Mucosa of rectum (tissue), 2 donors: Measurements from ENCODE around the gene SLC15A3.
"Not testable (repeated sequence)": the region's sequence is repeated elsewhere in the genome, so short reads cannot be mapped to it uniquely, and the experiment has no call there.

Experiments used
- H3K27ac ChIP-seq, 2 donors: one replicate each; pipeline ENCODE4 v1.7.0; 2013; ENCODE audit warnings: inconsistent platforms in 2 of 2, low read depth in 2 of 2, low read length in 2 of 2
- H3K27me3 ChIP-seq, 2 donors: one replicate each; pipeline ENCODE4 v1.7.0; 2013; ENCODE audit warnings: low read length in 2 of 2; ENCODE audit not compliant: control insufficient read depth in 2 of 2, insufficient read depth in 2 of 2
- H3K36me3 ChIP-seq, 2 donors: one replicate each; pipeline ENCODE4 v1.7.0; 2013; ENCODE audit warnings: low read length in 2 of 2; ENCODE audit not compliant: control insufficient read depth in 2 of 2, insufficient read depth in 2 of 2
- H3K4me1 ChIP-seq, 2 donors: one replicate each; pipeline ENCODE4 v1.7.0; 2013; ENCODE audit warnings: low read length in 2 of 2, mild to moderate bottlenecking in 1 of 2; ENCODE audit not compliant: control insufficient read depth in 2 of 2, insufficient read depth in 2 of 2
- H3K4me3 ChIP-seq, 2 donors: one replicate each; pipeline ENCODE4 v1.7.0; 2013; ENCODE audit warnings: low read length in 2 of 2
- H3K9ac ChIP-seq, 2 donors: one replicate each; pipeline ENCODE4 v1.7.0; 2013; ENCODE audit warnings: low read length in 2 of 2, low read depth in 1 of 2, mild to moderate bottlenecking in 1 of 2
- H3K9me3 ChIP-seq, 2 donors: one replicate each; pipeline ENCODE4 v1.7.0; 2013; ENCODE audit warnings: low read length in 2 of 2; ENCODE audit not compliant: control insufficient read depth in 2 of 2
- donor health status: healthy.
- donor health status: Normal muscosa, but diverticular disease.

Gene SLC15A3

GRCh38 chr11:60977836-60978235 is 25.9 kb upstream of the SLC15A3 start:
- H3K27ac ChIP-seq = no peak overlapping the region
- no peaks in the 10 kb centered on the region for H3K9me3 ChIP-seq
- peaks cover 4 to 6% of the 10 kb centered on the region in 2 donors for H3K4me1 ChIP-seq
- H3K9ac ChIP-seq = peak overlapping the region in 1 of 2 donors; percentile 6
- H3K4me3 ChIP-seq = no peak overlapping the region
- H3K27me3 ChIP-seq = no peaks in the 10 kb centered on the region
- H3K36me3 ChIP-seq = no peaks in the 10 kb centered on the region

GRCh38 chr11:60977224-60977623 is 25.2 kb upstream of the SLC15A3 start:
- H3K9me3 ChIP-seq = no peaks in the 10 kb centered on the region
- no peak overlapping the region for H3K27ac ChIP-seq
- H3K36me3 ChIP-seq = no peaks in the 10 kb centered on the region
- peaks cover 4 to 6% of the 10 kb centered on the region in 2 donors for H3K4me1 ChIP-seq
- H3K9ac ChIP-seq = no peak overlapping the region
- H3K4me3 ChIP-seq = no peak overlapping the region
- H3K27me3 ChIP-seq = no peaks in the 10 kb centered on the region

GRCh38 chr11:60974726-60975125 is 22.8 kb upstream of the SLC15A3 start:
- Histone ChIP-seq H3K9ac (no peak overlapping the region), H3K4me1 (peaks cover 3 to 4% of the 10 kb centered on the region in 2 donors), H3K4me3 (peak overlapping the region in 1 of 2 donors; percentile 13), H3K36me3 (no peaks in the 10 kb centered on the region), H3K9me3 (no peaks in the 10 kb centered on the region), H3K27me3 (no peaks in the 10 kb centered on the region), H3K27ac (peak overlapping the region in 1 of 2 donors; percentile 15)

DNA sequence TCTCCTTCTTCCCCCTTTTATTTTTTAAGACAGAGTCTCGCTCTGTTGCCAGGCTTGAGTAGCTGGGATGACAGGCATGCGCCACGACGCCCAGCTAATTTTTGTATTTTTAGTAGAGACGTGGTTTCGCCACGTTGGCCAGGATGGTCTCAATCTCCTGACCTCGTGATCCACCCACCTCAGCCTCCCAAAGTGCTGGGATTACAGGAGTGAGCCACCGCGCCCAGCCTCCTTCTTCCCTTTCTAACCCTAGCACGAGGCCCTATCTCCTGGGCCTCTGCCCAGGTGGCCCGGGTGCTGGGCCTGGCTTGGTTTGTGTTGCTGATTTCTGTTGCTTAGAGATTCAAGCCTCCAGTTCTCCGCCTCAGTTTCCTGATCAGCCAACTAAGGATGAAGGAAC is 22.3 kb upstream of the SLC15A3 start:
- peak overlapping the region; percentile 15 to 23 for H3K27ac ChIP-seq
- not testable (repeated sequence) for H3K9me3 ChIP-seq, H3K36me3 ChIP-seq, H3K27me3 ChIP-seq, H3K4me1 ChIP-seq
- peak overlapping the region in 1 of 2 donors; percentile 34 for H3K9ac ChIP-seq
- peak overlapping the region in 1 of 2 donors; percentile 62 for H3K4me3 ChIP-seq

DNA sequence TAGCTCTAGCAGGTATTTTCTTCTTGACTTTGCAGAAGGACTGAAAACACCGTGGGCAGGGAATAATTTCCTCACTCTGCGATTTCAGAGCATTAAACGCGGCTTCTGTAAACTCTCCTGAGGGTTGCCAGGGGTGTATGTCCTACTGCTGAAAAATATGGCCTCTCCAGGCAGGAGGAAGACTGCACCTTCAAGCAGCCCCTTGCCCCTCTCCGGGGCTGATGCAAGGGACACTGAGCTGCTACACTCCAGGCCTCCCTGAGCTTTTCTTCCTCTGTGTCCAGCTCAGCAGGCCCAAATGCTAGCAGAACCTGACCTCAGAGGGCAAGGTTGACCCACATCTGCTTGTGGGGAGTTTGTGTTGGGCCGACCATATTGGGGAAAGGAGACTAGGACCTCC is 21.7 kb upstream of the SLC15A3 start:
- H3K27ac ChIP-seq = peak overlapping the region in 1 of 2 donors; percentile 23
- H3K4me1 ChIP-seq = no peaks in the 10 kb centered on the region
- H3K4me3 ChIP-seq = peak overlapping the region in 1 of 2 donors; percentile 62
- no peaks in the 10 kb centered on the region for H3K36me3 ChIP-seq
- no peaks in the 10 kb centered on the region for H3K27me3 ChIP-seq
- H3K9me3 ChIP-seq = no peaks in the 10 kb centered on the region
- peak overlapping the region in 1 of 2 donors; percentile 34 for H3K9ac ChIP-seq

DNA sequence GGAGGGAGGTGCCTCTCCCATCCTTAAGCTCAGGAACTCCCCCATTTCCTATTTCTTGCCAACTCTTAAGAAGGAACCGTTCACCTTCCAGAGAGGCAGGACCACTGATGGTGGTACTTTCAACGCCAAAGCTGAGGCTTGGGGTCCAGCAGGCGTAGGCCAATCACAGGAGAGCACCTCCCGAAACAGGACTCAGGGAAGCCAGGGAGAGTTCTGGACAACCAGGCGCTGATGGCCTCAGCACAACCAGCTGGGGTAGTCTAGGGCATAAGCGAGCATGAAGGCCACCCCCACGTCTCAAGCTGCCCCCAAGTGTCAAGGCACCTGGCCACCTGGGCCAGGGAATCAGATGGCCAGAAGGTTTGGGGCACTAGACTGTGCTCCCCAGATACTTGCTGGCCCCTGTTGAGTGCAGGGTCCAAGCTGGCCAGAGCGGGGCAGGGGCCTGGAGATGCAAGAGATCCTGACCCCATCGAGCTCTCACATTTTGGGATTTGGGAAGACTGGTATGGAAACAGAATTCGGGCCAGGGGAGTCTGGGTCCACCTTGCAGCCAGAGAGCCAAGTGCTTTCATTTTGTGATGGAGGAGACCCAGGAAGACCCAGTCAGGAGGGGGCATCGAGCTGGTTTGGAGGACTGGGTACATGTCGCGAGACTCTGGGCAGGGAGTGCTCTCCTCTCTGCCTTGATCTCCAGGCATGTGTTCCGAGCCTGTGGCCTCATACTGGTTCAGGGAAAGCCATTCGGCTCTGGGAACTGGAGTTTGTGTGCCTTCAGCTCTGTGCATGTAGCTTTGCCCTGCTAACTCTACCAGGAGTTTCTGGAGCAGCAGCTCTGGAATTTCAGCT is 20.4 kb upstream of the SLC15A3 start:
- H3K4me3 ChIP-seq = peak overlapping the region; percentile 36 to 62
- H3K27ac ChIP-seq = peak overlapping the region in 1 of 2 donors; percentile 57

DNA sequence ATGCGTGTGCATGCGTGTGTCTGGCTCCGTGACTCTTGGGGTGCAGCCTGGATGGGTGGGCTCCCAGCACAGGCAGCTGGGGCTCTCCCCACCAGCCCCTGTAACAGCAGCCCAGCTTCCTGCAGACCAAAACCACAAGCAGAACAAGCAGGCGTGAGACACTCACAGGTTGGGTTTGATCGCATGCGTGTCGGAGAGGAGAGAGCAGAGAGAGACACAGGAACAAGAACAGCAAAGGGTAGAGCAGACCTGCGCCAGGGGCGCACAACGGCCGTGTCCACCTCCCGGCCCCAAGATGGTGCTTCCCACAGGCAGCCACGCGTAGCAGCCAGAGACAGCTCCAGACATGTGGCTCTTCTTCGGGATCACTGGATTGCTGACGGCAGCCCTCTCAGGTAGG is 19.5 kb upstream of the SLC15A3 start, which contains the start of gene CD6:
CD6 (plus strand) TSS at position 161 of the 400 bp plus-strand sequence; CDS start at position 347, 186 bp downstream.
- Histone ChIP-seq H3K9me3 (peaks cover 0 to 1% of the 10 kb centered on the region in 2 donors), H3K27ac (peak within 1 kb of the TSS in 1 of 2 donors; percentile 57), H3K27me3 (no peaks in the 10 kb centered on the region), H3K9ac (peak within 1 kb of the TSS in 1 of 2 donors; percentile 63), H3K4me1 (no peaks in the 10 kb centered on the region), H3K36me3 (no peaks in the 10 kb centered on the region), H3K4me3 (peak within 1 kb of the TSS; percentile 36 to 62)

More for the DNA sequence above, 20.4 kb upstream of the SLC15A3 start:
- H3K4me1 ChIP-seq = no peaks in the 10 kb centered on the region
- H3K9ac ChIP-seq = peak overlapping the region in 1 of 2 donors; percentile 63
- H3K9me3 ChIP-seq = peaks cover 0 to 1% of the 10 kb centered on the region in 2 donors
- no peaks in the 10 kb centered on the region for H3K27me3 ChIP-seq
- no peaks in the 10 kb centered on the region for H3K36me3 ChIP-seq

DNA sequence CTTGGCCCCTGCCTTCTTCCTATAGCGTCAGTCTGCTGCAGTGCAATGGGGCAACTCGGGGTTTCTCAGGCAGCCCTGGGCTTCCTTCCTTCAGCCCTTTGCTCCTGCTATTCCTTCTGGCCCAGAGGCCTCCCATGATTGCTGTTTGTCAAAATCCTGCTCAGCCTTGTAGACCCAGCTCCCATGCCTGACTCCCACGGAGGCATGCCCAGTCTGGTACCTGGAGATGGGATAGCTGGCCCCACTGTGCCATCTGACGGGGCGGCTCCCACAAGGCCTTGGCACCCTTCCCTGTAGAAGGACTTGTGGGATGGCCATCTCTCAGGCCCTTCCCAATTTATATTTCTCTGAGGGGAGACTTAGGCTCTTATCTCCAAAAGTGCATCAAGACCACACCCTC is 18.9 kb upstream of the SLC15A3 start:
- no peak overlapping the region for H3K4me3 ChIP-seq
- H3K27ac ChIP-seq = no peak overlapping the region
- H3K36me3 ChIP-seq = no peaks in the 10 kb centered on the region
- H3K9me3 ChIP-seq = peaks cover 0 to 1% of the 10 kb centered on the region in 2 donors
- no peak overlapping the region for H3K9ac ChIP-seq
- no peaks in the 10 kb centered on the region for H3K27me3 ChIP-seq
- H3K4me1 ChIP-seq = no peaks in the 10 kb centered on the region

DNA sequence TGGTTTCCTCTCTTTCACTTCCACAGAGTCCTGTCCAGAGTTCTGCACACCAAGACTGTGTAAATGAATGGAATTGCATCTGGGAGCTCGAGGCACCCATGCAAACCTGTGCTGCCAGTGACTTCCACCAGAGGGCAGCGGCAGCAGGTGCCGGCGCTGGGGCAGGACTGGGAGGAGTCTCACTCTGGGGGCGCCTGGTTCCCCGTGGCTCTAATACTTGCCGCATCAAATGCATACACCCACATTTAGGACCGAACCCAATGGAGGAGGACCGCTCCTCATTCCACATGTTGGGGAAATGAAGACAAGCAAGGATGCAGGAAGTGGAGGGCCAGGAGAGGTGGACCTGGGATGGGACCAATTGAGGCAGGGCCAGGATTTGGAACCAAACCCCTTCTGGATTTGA is 18.4 kb upstream of the SLC15A3 start:
- Histone ChIP-seq H3K9ac (no peak overlapping the region), H3K27me3 (no peaks in the 10 kb centered on the region), H3K27ac (no peak overlapping the region)

DNA sequence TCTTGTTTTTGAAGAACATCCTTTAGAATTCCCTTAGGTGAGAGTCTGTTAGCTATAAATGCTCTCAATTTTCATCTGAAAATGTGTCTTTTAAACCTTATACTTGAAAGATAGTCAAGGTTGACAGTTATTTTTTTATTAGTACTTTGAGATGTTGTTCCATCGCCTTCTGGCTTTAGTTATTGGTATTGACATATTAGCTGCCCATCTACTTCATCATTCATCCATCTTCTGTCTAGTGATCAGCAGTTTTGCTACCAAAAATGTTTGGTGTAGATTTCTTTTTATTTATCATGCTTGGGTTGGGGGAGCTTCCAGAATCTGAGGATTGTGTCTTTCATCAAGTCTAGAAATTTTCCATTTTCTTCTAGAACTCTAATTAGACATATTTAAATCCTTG is 16.2 kb upstream of the SLC15A3 start:
- Histone ChIP-seq H3K9me3 (peaks cover 0 to 1% of the 10 kb centered on the region in 2 donors), H3K27me3 (no peaks in the 10 kb centered on the region), H3K36me3 (no peaks in the 10 kb centered on the region), H3K9ac (no peak overlapping the region), H3K4me3 (no peak overlapping the region), H3K4me1 (no peaks in the 10 kb centered on the region), H3K27ac (no peak overlapping the region)

More for the DNA sequence above, 18.4 kb upstream of the SLC15A3 start:
- H3K36me3 ChIP-seq = no peaks in the 10 kb centered on the region
- H3K9me3 ChIP-seq = peaks cover 0 to 1% of the 10 kb centered on the region in 2 donors
- no peak overlapping the region for H3K4me3 ChIP-seq
- H3K4me1 ChIP-seq = no peaks in the 10 kb centered on the region
